BE2C (cell line): ENCODE results near the gene MAPK14.
"Not testable (repeated sequence)": the region's sequence is repeated elsewhere in the genome, so short reads cannot be mapped to it uniquely, and the experiment has no call there.

Source experiments
- DNase-seq: peaks from one replicate; pipeline ENCODE4 v3.0.0-alpha.2; 2020
- H3K27me3 ChIP-seq: fragments of 250-450 bp; sonication (Bioruptor Pico); 2 replicates; pipeline ENCODE4 v1.5.1; 2020; ENCODE audit warnings: mild to moderate bottlenecking
- H3K36me3 ChIP-seq: fragments of 250-450 bp; sonication (Bioruptor Pico); 2 replicates; pipeline ENCODE4 v1.5.1; 2020; ENCODE audit warnings: mild to moderate bottlenecking
- H3K4me1 ChIP-seq: fragments of 250-450 bp; sonication (Bioruptor Pico); 2 replicates; pipeline ENCODE4 v1.5.1; 2020
- H3K4me3 ChIP-seq: 2 replicates; pipeline ENCODE4 v1.5.1; 2011; ENCODE audit warnings: low read depth, low read length
- H3K9me3 ChIP-seq: fragments of 250-450 bp; sonication (Bioruptor Pico); 2 replicates; pipeline ENCODE4 v1.5.1; 2020
- CTCF ChIP-seq: IDR thresholded peaks from 2 replicates; pipeline ENCODE4 v1.5.1; 2012; ENCODE audit warnings: mild to moderate bottlenecking, low read depth, low read length

MAPK14 gene

GRCh38 chr6:36025932-36026327 is 1.7 kb upstream of the MAPK14 start:
- Histone ChIP-seq H3K4me1 (no peaks in the 10 kb centered on the region), H3K4me3 (no peak overlapping the region), H3K27me3 (no peaks in the 10 kb centered on the region), H3K9me3 (no peaks in the 10 kb centered on the region), H3K36me3 (no peaks in the 10 kb centered on the region; the same call in 1 of the 2 replicates)
- TF ChIP-seq CTCF = no peak
- DNase-seq = no peak

- no peaks in the 10 kb centered on the region for H3K4me1 ChIP-seq
- no peaks in the 10 kb centered on the region; the same call in 1 of the 2 replicates for H3K36me3 ChIP-seq
- peak overlapping the region; percentile 98 for H3K4me3 ChIP-seq
- TF ChIP-seq CTCF = no peak
- H3K9me3 ChIP-seq = no peaks in the 10 kb centered on the region
- peak; percentile 49 for DNase-seq
- H3K27me3 ChIP-seq = no peaks in the 10 kb centered on the region
These were observed 674 bp downstream of the MAPK14 start for GRCh38 chr6:36028088-36028876.

- Histone ChIP-seq H3K4me3 (peak overlapping the region; percentile 98), H3K27me3 (no peaks in the 10 kb centered on the region), H3K4me1 (no peaks in the 10 kb centered on the region), H3K36me3 (no peaks in the 10 kb centered on the region; the same call in 1 of the 2 replicates), H3K9me3 (no peaks in the 10 kb centered on the region)
- no peak for TF ChIP-seq CTCF
- DNase-seq = peak; percentile 70
These were observed 1.3 kb downstream of the MAPK14 start for GRCh38 chr6:36028877-36029324.

GRCh38 chr6:36029464-36029863 is 1.9 kb downstream of the MAPK14 start:
- TF ChIP-seq CTCF = no peak
- DNase-seq = no peak
- peak overlapping the region; percentile 98 for H3K4me3 ChIP-seq
- no peaks in the 10 kb centered on the region for H3K4me1 ChIP-seq
- H3K9me3 ChIP-seq = no peaks in the 10 kb centered on the region
- H3K36me3 ChIP-seq = no peaks in the 10 kb centered on the region; the same call in 1 of the 2 replicates
- no peaks in the 10 kb centered on the region for H3K27me3 ChIP-seq

- no peaks in the 10 kb centered on the region for H3K4me1 ChIP-seq
- H3K36me3 ChIP-seq = no peaks in the 10 kb centered on the region; the same call in 1 of the 2 replicates
- no peaks in the 10 kb centered on the region for H3K27me3 ChIP-seq
- no peak for TF ChIP-seq CTCF
- DNase-seq = no peak
- no peaks in the 10 kb centered on the region for H3K9me3 ChIP-seq
- H3K4me3 ChIP-seq = no peak overlapping the region
These were observed 4.7 kb downstream of the MAPK14 start for GRCh38 chr6:36032261-36032660.

GRCh38 chr6:36033144-36033543 is 5.5 kb downstream of the MAPK14 start:
- H3K4me3 ChIP-seq, H3K36me3 ChIP-seq, H3K27me3 ChIP-seq, DNase-seq, H3K9me3 ChIP-seq, H3K4me1 ChIP-seq: not testable (repeated sequence)
